C4-2B (cell line): ENCODE measurements around the gene NRG2.

Experiments used
- H3K27ac ChIP-seq: fragments of 450-650 bp; 2 replicates; pipeline ENCODE4 v1.5.1; 2017
- CTCF ChIP-seq: fragments of 450-650 bp; conservative IDR thresholded peaks from 2 replicates; pipeline ENCODE4 v1.5.1; 2017; ENCODE audit warnings: mild to moderate bottlenecking
- ZFX ChIP-seq: fragments of 450-650 bp; IDR thresholded peaks from 2 replicates; pipeline ENCODE4 v1.6.1; 2017

Gene NRG2

DNA sequence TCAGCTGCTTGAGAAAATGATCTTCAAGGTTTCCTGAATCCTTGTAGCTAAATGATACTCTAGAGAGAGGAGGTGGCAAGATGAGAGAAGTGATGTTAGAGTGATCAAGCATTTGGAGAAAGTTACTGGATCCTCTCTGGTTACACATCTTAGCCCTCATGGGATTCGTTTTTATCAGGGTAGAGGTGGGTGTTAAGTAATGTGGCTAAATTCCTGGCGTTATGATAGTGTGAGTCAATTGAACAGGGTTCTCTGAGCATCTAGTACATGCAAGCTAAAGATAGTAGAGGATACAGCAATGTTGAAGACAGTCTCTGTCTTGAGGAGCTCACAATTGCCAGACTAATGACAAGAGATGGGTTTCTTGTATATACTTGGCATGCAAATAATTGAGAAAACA lies 123.8 kb downstream of the NRG2 start:
- no peak overlapping the region for H3K27ac ChIP-seq
- no peak for TF ChIP-seq ZFX

DNA sequence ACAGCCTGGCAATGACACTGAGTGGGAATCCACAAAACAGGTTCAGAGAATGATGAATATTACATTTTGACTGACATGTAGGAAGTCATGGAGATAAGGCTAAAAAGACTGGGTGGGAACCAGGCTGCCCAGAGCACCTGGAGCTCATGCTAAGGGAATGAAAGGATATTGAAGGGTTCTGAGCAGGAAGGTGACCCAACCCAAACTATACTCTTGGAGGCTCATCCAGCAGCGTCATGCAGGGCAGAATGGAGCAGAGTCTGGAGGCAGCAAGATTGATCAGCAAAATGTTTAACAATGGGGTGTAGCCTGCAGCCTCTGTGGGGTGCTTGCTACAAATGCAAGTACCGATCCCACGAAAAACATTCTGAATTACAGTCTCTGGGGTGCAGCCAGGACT lies 127.3 kb downstream of the NRG2 start:
- H3K27ac ChIP-seq: no peak overlapping the region

GRCh38 chr5:139915266-139915665 lies 127.8 kb downstream of the NRG2 start:
- H3K27ac ChIP-seq: no peak overlapping the region
- no peak for TF ChIP-seq ZFX
- TF ChIP-seq CTCF: no peak

More for the DNA sequence above, 127.3 kb downstream of the NRG2 start:
- TF ChIP-seq CTCF (no peak), ZFX (no peak)

- TF ChIP-seq ZFX (no peak), CTCF (no peak)
- no peak overlapping the region for H3K27ac ChIP-seq
Measured at GRCh38 chr5:139914218-139914807, 128.8 kb downstream of the NRG2 start.

GRCh38 chr5:139912804-139913203 lies 130.3 kb downstream of the NRG2 start:
- no peak overlapping the region for H3K27ac ChIP-seq
- TF ChIP-seq ZFX (no peak), CTCF (no peak)

DNA sequence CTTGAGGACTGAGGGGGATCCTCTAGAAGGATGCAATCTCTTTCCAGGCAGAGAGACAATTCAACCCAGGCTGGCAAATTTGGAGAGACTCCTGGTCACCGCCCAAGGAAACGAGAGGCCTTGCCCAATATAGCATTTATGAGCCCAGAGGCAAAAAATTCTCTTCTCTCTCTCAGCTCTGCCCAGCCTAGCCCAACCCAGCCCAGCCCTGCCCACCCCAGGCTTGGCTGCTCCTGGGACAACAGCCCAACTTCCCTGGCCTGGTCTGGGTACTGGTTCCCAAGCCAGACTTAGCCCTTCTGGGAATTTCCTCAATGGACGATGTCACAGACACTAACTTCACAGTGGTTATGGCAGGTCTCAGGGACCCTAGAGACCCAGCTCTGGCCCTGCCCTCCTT lies 130.9 kb downstream of the NRG2 start:
- TF ChIP-seq ZFX: no peak
- TF ChIP-seq CTCF: no peak
- H3K27ac ChIP-seq: no peak overlapping the region

GRCh38 chr5:139911425-139912120 lies 131.5 kb downstream of the NRG2 start:
- H3K27ac ChIP-seq: no peak overlapping the region
- no peak for TF ChIP-seq CTCF
- no peak for TF ChIP-seq ZFX

DNA sequence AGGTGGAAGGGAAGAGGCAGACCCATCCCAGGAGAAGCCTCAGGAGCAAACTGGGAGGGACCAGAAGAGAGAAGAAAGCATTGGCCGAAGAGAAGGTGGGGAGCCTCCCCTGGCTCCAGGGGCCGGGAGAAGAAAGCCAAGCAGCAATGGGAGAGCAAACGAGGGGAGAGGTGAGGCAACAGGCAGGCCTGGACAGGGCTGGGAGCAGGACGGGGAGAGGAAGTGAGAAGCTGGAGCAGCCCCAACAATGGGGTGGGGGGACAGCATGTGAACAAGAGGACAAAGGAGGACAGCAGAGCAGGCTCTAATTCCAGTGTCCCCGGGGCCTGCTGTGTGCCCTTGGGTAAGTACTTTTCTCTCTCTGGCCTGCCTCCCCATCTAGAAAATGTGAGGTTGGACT lies 132.2 kb downstream of the NRG2 start:
- TF ChIP-seq ZFX: no peak
- no peak for TF ChIP-seq CTCF
- H3K27ac ChIP-seq: no peak overlapping the region
